GM10266 (cell line): ENCODE results near the gene CCBE1.

Source experiments
- DNase-seq: peaks from one replicate; pipeline ENCODE4 v3.0.0; 2012; ENCODE audit errors: extremely low spot score
- TF ChIP-seq, protein P1 (sequence below): IDR thresholded peaks from 2 replicates; pipeline ENCODE4 v1.5.1; 2012; ENCODE audit warnings: mild to moderate bottlenecking, low read depth; ENCODE audit not compliant: control insufficient read depth, insufficient read depth; ENCODE audit errors: missing control alignments

CCBE1 gene

DNA sequence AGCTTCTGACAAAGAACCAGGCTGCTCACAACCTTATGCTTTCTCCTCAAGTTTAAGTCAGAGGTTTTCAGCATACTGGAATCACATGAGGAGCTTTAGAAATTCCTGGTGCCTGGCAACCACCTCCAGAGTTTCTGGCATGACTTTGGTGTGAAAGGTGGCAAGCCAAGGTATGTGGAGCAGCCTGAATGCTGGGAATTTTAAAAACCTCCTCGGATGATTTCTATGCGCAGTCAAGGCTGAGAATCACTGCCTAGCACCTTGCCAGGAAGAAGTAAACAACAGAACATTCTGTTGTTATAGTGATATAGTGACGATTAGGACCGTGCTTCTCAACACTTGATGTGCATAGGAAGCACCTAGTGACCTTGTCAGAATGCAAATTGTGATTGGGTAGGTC is 11.7 kb downstream of the CCBE1 start:
- no peak for DNase-seq
- TF ChIP-seq, protein P1, sequence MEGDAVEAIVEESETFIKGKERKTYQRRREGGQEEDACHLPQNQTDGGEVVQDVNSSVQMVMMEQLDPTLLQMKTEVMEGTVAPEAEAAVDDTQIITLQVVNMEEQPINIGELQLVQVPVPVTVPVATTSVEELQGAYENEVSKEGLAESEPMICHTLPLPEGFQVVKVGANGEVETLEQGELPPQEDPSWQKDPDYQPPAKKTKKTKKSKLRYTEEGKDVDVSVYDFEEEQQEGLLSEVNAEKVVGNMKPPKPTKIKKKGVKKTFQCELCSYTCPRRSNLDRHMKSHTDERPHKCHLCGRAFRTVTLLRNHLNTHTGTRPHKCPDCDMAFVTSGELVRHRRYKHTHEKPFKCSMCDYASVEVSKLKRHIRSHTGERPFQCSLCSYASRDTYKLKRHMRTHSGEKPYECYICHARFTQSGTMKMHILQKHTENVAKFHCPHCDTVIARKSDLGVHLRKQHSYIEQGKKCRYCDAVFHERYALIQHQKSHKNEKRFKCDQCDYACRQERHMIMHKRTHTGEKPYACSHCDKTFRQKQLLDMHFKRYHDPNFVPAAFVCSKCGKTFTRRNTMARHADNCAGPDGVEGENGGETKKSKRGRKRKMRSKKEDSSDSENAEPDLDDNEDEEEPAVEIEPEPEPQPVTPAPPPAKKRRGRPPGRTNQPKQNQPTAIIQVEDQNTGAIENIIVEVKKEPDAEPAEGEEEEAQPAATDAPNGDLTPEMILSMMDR, result no peak

DNA sequence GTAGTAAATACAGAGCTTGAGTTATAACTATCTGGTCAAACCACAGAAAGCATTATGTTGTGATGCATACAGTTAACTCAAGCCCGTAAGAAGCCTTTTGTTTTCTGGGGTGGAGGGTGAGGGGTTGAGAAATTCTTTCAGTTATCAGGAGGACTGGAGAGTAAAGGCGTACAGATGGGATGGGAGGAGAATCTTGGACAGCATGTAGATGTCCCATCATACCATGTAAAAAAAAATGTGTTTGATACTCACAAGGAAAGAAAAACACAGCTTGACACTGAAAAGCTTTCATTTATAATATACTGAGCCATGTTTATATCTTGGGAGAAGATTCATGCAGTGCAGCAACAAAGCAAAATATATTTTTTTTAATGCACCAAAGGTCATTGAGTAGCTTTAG is 12.4 kb downstream of the CCBE1 start:
- TF ChIP-seq, protein P1, result no peak
- no peak for DNase-seq

DNA sequence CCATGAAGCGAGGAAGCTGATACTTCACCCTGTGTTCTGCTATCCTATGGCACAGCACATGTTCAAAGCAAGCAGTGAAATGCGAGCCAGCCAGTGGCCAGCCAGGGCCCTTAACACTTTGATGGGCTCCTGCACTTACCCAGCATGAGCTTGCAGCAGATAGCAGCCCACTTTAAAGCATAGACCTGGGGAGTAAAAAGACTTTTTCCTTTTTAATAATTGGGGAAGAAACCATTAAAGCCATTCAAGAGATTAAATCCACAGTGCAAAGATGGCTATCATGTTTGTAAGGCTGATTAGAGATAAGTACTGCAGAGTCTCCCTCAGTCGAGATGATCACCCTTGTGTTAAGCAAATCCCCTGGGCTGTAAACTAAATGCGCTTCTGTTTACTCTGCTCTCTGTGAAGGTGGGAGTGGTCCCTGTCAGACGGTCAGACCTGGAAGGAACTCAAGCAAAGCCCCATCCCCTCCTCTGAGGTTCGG is 15.7 kb downstream of the CCBE1 start:
- no peak for DNase-seq
- TF ChIP-seq, protein P1, result no peak

DNA sequence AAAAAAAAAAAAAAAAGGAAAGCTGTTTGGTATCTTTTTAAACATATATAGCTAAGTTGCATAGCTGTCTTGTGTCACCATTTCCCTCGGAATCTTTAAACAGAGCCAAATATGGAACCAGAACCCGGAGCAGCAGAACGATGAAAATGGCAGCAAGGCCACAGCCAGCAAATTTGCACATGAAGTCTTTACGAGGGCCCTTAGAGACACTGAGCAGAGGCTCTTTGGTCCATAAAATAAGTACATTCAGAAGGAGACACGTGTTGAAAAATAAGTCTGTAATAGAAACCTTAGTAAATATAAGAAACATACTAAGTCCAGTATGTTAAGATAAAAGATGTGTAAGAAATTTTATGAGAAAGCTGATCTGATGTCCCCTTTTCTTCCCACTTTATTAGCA is 16.2 kb downstream of the CCBE1 start:
- no peak for DNase-seq
- TF ChIP-seq, protein P1, result no peak

GRCh38 chr18:59675346-59675745 is 21.9 kb downstream of the CCBE1 start:
- TF ChIP-seq, protein P1, result no peak
- DNase-seq, result no peak

GRCh38 chr18:59674903-59675270 is 22.3 kb downstream of the CCBE1 start:
- DNase-seq, result no peak

GRCh38 chr18:59674186-59674902 is 22.9 kb downstream of the CCBE1 start:
- TF ChIP-seq, protein P1, result no peak
- no peak for DNase-seq

More at GRCh38 chr18:59674903-59675270, 22.3 kb downstream of the CCBE1 start:
- TF ChIP-seq, protein P1, result no peak
